C4-2B (cell line): Measurements from ENCODE around the gene TRRAP.

Source experiments
- ZFX ChIP-seq: fragments of 450-650 bp; IDR thresholded peaks from 2 replicates; pipeline ENCODE4 v1.6.1; 2017
- TF ChIP-seq, protein P1 (sequence below): fragments of 450-650 bp; conservative IDR thresholded peaks from 2 replicates; pipeline ENCODE4 v1.5.1; 2017; ENCODE audit warnings: mild to moderate bottlenecking

GRCh38 chr7:98877692-98878364 lies 504 bp upstream of the TRRAP start:
- TF ChIP-seq, protein P1, sequence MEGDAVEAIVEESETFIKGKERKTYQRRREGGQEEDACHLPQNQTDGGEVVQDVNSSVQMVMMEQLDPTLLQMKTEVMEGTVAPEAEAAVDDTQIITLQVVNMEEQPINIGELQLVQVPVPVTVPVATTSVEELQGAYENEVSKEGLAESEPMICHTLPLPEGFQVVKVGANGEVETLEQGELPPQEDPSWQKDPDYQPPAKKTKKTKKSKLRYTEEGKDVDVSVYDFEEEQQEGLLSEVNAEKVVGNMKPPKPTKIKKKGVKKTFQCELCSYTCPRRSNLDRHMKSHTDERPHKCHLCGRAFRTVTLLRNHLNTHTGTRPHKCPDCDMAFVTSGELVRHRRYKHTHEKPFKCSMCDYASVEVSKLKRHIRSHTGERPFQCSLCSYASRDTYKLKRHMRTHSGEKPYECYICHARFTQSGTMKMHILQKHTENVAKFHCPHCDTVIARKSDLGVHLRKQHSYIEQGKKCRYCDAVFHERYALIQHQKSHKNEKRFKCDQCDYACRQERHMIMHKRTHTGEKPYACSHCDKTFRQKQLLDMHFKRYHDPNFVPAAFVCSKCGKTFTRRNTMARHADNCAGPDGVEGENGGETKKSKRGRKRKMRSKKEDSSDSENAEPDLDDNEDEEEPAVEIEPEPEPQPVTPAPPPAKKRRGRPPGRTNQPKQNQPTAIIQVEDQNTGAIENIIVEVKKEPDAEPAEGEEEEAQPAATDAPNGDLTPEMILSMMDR = no peak
- no peak for TF ChIP-seq ZFX
